A549 (cell line): ENCODE results near the gene SRD5A3.

Experiments used
- CHD2 ChIP-seq: fragments of 150-350 bp; IDR thresholded peaks from 2 replicates; pipeline ENCODE4 v1.6.1; 2014; ENCODE audit warnings: low read length; ENCODE audit not compliant: partially characterized antibody
- CTCF ChIP-seq: fragments of >200 bp; sonication (Bioruptor Twin); formaldehyde crosslinking; IDR thresholded peaks from 3 replicates; pipeline ENCODE4 v1.5.1; 2016
- E2F6 ChIP-seq: IDR thresholded peaks from 2 replicates; pipeline ENCODE4 v1.6.1; 2012; ENCODE audit warnings: low read depth, borderline replicate concordance
- ELK1 ChIP-seq: fragments of 150-350 bp; IDR thresholded peaks from 2 replicates; pipeline ENCODE4 v1.6.1; 2014; ENCODE audit warnings: low read depth, mild to moderate bottlenecking, low read length
- EP300 ChIP-seq, 2 experiments: fragments of >200 bp; sonication (Bioruptor Twin); formaldehyde crosslinking; IDR thresholded peaks; 2 replicates in 1 of 2; 3 replicates in 1 of 2; pipeline ENCODE4 v1.6.1; 2016 to 2017
- JUN ChIP-seq, 2 experiments: fragments of >200 bp; sonication (Bioruptor Twin); formaldehyde crosslinking; IDR thresholded peaks; 2 replicates in 1 of 2; 3 replicates in 1 of 2; pipeline ENCODE4 v1.6.1; 2016 to 2017
- MAX ChIP-seq: IDR thresholded peaks from 2 replicates; pipeline ENCODE4 v1.6.1; 2012
- MYC ChIP-seq: IDR thresholded peaks from 2 replicates; pipeline ENCODE4 v1.6.1; 2012; ENCODE audit warnings: mild to moderate bottlenecking, inconsistent platforms, low read length, improper control_type of control experiment, borderline replicate concordance
- POLR2A ChIP-seq: IDR thresholded peaks from 2 replicates; pipeline ENCODE4 v1.6.1; 2012; ENCODE audit warnings: mild to moderate bottlenecking, low read length
- RAD21 ChIP-seq, 2 experiments: fragments of >200 bp in 1 of 2; sonication (Bioruptor Twin) in 1 of 2; formaldehyde crosslinking in 1 of 2; IDR thresholded peaks in 1 of 2; conservative IDR thresholded peaks in 1 of 2; 2 replicates in 1 of 2; 3 replicates in 1 of 2; pipeline ENCODE4 v1.6.1; 2012 to 2018; ENCODE audit warnings: inconsistent platforms in 1 of 2
- REST ChIP-seq: fragments of 200-600 bp; sonication (generic); IDR thresholded peaks from 2 replicates; pipeline ENCODE4 v1.6.1; 2016; ENCODE audit warnings: antibody characterized with exemption, mild to moderate bottlenecking, moderate library complexity
- USF2 ChIP-seq: fragments of 450-650 bp; IDR thresholded peaks from 2 replicates; pipeline ENCODE4 v1.6.1; 2014; ENCODE audit warnings: antibody characterized with exemption

GRCh38 chr4:55363691-55364351, 17.8 kb downstream of the SRD5A3 start:
- TF ChIP-seq CTCF, result no peak
- TF ChIP-seq REST, result no peak
- TF ChIP-seq MYC, result no peak
- TF ChIP-seq POLR2A, result no peak
- TF ChIP-seq MAX, result no peak
- no peak for TF ChIP-seq CHD2
- TF ChIP-seq EP300 (IDR thresholded peaks at IDR 0.05), result no peak
- TF ChIP-seq ELK1, result no peak
- TF ChIP-seq RAD21 (conservative IDR thresholded peaks at IDR 0.05 in 1 of 2, IDR thresholded peaks at IDR 0.05 in 1 of 2), result no peak
- no peak for TF ChIP-seq JUN (IDR thresholded peaks at IDR 0.05)
- no peak for TF ChIP-seq USF2
- no peak for TF ChIP-seq E2F6
